K562 (cell line): ENCODE results near the gene SDHAF3. TPM values are rescaled to one million over a fixed set of nuclear protein-coding genes. Genes with fewer than 3 reads are reported as not detected.
A peak's percentile ranks its signal among the peaks of the same experiment; 100 is the strongest.

Experiments
- CBFA2T3 ChIP-seq: fragments of 450-650 bp; IDR thresholded peaks from 2 replicates; pipeline ENCODE4 v1.6.1; 2017
- CEBPB ChIP-seq: fragments of 450-650 bp; IDR thresholded peaks from 2 replicates; pipeline ENCODE4 v1.6.1; 2016; ENCODE audit warnings: missing genetic modification characterization, missing compliant biosample characterization
- EZH2 ChIP-seq: IDR thresholded peaks from 2 replicates; pipeline ENCODE4 v1.6.1; 2012; ENCODE audit warnings: low read depth, mild to moderate bottlenecking, inconsistent platforms, low read length, borderline replicate concordance
- HDAC3 ChIP-seq: fragments of 450-650 bp; IDR thresholded peaks from 2 replicates; pipeline ENCODE4 v1.6.1; 2018; ENCODE audit warnings: borderline replicate concordance, mild to moderate bottlenecking, moderate library complexity; ENCODE audit not compliant: partially characterized antibody
- MBD2 ChIP-seq: sonication (generic); IDR thresholded peaks from 2 replicates; pipeline ENCODE4 v1.6.1; 2016; ENCODE audit warnings: low read depth, borderline replicate concordance
- NFYB ChIP-seq: IDR thresholded peaks from 2 replicates; pipeline ENCODE4 v1.6.1; 2011; ENCODE audit warnings: mild to moderate bottlenecking, moderate library complexity; ENCODE audit not compliant: insufficient read length; ENCODE audit errors: extremely low read depth
- POLR2AphosphoS5 ChIP-seq: IDR thresholded peaks from 2 replicates; pipeline ENCODE4 v1.6.1; 2011; ENCODE audit warnings: mild to moderate bottlenecking, low read depth, low read length, moderate library complexity; ENCODE audit not compliant: control insufficient read depth, insufficient read depth
- RAD21 ChIP-seq, 2 experiments: fragments of 250-450 bp in 1 of 2; fragments of 450-650 bp in 1 of 2; sonication (Bioruptor Pico) in 1 of 2; formaldehyde crosslinking in 1 of 2; IDR thresholded peaks in 1 of 2; conservative IDR thresholded peaks in 1 of 2; 2 replicates each; pipeline versions ENCODE4 v1.4.0 to v1.8.0; 2020 to 2022; ENCODE audit warnings: mild to moderate bottlenecking in 2 of 2, moderate library complexity in 1 of 2
- SNIP1 ChIP-seq: fragments of 450-650 bp; IDR thresholded peaks from 2 replicates; pipeline ENCODE4 v1.7.1; 2017; ENCODE audit warnings: low read depth, mild to moderate bottlenecking
- TCF7L2 ChIP-seq: fragments of 150-350 bp; IDR thresholded peaks from 2 replicates; pipeline ENCODE4 v1.6.1; 2016; ENCODE audit warnings: low read depth, mild to moderate bottlenecking, low read length, moderate library complexity
- TFAM ChIP-seq: fragments of 250-450 bp; sonication (Bioruptor Pico); conservative IDR thresholded peaks from 2 replicates; pipeline ENCODE4 v1.5.0; 2021; ENCODE audit warnings: mild to moderate bottlenecking, moderate library complexity
- WHSC1 ChIP-seq: IDR thresholded peaks from one replicate; pipeline ENCODE4 v1.6.1; 2012; ENCODE audit warnings: low read length, control low read depth, inconsistent platforms
- ZBTB1 ChIP-seq: sonication (generic); formaldehyde crosslinking; IDR thresholded peaks from 2 replicates; pipeline ENCODE4 v1.8.1; 2023; ENCODE audit warnings: missing genetic modification reagents, low read depth, mild to moderate bottlenecking, borderline replicate concordance
- ZNF274 ChIP-seq: IDR thresholded peaks from 2 replicates; pipeline ENCODE4 v1.6.1; 2011; ENCODE audit warnings: low read depth, mild to moderate bottlenecking, low read length, moderate library complexity, borderline replicate concordance
- ZNF589 ChIP-seq: fragments of 200-800 bp; sonication (Bioruptor generic); IDR thresholded peaks from 2 replicates; pipeline ENCODE4 v1.6.1; 2016; ENCODE audit warnings: low read depth, missing genetic modification characterization, missing compliant biosample characterization
- polyA plus RNA-seq, 8 experiments: library from polyadenylated mRNA; depleted of rRNA in 4 of 8; stranded (reverse) in 5 of 8; unstranded in 3 of 8; fragments of >200 nt; fragmentation: Nextera tagmentation in 2 of 8; fragmentation: Illumina TruSeq in 1 of 8; extraction: Ambion mirVana in 2 of 8; extraction: Trizol in 1 of 8; gene quantifications; 2 replicates each; pipeline versions ENCODE4 v1.2.1 to v1.2.3, GENCODE V29; 2011 to 2014; ENCODE audit warnings: inconsistent platforms in 1 of 8, missing spikeins in 1 of 8
- total RNA-seq, 7 experiments: library from RNA; depleted of rRNA in 6 of 7; stranded (reverse); fragments of >200 nt in 6 of 7; fragmentation: Illumina TruSeq in 2 of 7; extraction: Trizol in 2 of 7; gene quantifications; 2 replicates each; pipeline versions ENCODE4 v1.2.1 to v1.2.3, GENCODE V29; 2011 to 2021; ENCODE audit warnings: low replicate concordance in 1 of 7
- TF ChIP-seq, protein P1 (sequence below): sonication (generic); formaldehyde crosslinking; IDR thresholded peaks from 2 replicates; pipeline ENCODE4 v1.8.0; 2022; ENCODE audit warnings: mild to moderate bottlenecking, low read depth, missing genetic modification reagents
- TF ChIP-seq, protein P2 (sequence below): IDR thresholded peaks from 2 replicates; pipeline ENCODE4 v1.6.1; 2014; ENCODE audit warnings: antibody characterized with exemption
- TF ChIP-seq, protein P3 (sequence below): fragments of 450-650 bp; conservative IDR thresholded peaks from 2 replicates; pipeline ENCODE4 v1.6.1; 2016; ENCODE audit warnings: missing genetic modification characterization, low read depth, mild to moderate bottlenecking, control low read depth, missing compliant biosample characterization
- TF ChIP-seq, protein P4 (sequence below): fragments of 250-450 bp; sonication (Bioruptor Pico); IDR thresholded peaks from 2 replicates; pipeline ENCODE4 v1.5.0; 2021
- TF ChIP-seq, protein P5 (sequence below): fragments of 450-650 bp; conservative IDR thresholded peaks from 2 replicates; pipeline ENCODE4 v1.6.1; 2016; ENCODE audit warnings: missing genetic modification characterization, low read depth, mild to moderate bottlenecking, missing compliant biosample characterization, moderate library complexity

Gene SDHAF3
- total and polyA plus RNA-seq, 9 of the 15 experiments (the other 6 are each of a cell fraction or from before 2014, with no cell fraction given): 51.5 to 403 (median 145) TPM

DNA sequence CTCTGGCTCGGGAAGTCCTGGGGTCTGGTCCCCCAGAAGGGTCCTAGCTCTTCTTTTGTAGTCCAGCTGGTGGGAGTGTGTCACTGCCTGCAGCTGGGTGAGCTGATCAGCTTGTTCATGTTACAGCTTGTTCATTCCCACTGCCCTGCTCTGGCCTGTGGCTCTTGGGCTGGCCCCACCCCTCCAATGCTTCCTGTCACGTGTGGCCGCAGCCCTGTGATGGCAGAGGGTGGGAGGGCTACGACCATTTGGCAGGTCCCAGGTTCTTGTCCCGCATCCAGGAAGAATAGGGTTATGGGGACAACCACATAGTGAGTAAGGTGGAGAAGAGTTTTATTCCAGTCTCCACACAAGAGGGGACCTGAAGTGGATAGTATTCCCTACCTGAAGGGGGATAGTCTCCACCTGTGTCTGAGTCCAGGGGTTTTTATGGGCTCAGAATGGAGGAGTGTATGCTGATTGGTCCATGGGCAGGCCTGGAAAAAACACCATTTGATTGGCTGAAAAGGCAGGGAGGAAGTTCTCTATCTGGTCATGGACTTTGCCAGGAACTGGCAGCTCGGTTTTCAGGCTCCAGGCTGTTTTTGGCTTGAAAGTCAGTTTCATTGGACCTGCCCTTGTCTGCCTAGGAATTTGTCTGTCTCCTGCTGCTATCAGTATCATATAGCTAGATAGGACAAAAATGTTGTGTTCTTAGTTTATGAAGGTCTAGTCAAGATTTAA, 13.1 kb downstream of the SDHAF3 start (continued):
- no peak for TF ChIP-seq ZBTB1
- TF ChIP-seq CBFA2T3: no peak
- no peak for TF ChIP-seq TFAM (CRISPR knock-in tag)
- TF ChIP-seq, protein P1, sequence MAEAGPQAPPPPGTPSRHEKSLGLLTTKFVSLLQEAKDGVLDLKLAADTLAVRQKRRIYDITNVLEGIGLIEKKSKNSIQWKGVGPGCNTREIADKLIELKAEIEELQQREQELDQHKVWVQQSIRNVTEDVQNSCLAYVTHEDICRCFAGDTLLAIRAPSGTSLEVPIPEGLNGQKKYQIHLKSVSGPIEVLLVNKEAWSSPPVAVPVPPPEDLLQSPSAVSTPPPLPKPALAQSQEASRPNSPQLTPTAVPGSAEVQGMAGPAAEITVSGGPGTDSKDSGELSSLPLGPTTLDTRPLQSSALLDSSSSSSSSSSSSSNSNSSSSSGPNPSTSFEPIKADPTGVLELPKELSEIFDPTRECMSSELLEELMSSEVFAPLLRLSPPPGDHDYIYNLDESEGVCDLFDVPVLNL: no peak
- no peak for TF ChIP-seq ZNF589
- TF ChIP-seq, protein P2, sequence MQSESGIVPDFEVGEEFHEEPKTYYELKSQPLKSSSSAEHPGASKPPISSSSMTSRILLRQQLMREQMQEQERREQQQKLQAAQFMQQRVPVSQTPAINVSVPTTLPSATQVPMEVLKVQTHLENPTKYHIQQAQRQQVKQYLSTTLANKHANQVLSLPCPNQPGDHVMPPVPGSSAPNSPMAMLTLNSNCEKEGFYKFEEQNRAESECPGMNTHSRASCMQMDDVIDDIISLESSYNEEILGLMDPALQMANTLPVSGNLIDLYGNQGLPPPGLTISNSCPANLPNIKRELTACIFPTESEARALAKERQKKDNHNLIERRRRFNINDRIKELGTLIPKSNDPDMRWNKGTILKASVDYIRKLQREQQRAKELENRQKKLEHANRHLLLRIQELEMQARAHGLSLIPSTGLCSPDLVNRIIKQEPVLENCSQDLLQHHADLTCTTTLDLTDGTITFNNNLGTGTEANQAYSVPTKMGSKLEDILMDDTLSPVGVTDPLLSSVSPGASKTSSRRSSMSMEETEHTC: 0 out of 2 replicates have a peak, but pooled peaks have one; percentile 10
- TF ChIP-seq POLR2AphosphoS5: peak; percentile 53; the same call in 1 of the 2 replicates
- no peak for TF ChIP-seq TCF7L2
- TF ChIP-seq NFYB: peak; percentile 21
- TF ChIP-seq EZH2: no peak
- TF ChIP-seq, protein P3, sequence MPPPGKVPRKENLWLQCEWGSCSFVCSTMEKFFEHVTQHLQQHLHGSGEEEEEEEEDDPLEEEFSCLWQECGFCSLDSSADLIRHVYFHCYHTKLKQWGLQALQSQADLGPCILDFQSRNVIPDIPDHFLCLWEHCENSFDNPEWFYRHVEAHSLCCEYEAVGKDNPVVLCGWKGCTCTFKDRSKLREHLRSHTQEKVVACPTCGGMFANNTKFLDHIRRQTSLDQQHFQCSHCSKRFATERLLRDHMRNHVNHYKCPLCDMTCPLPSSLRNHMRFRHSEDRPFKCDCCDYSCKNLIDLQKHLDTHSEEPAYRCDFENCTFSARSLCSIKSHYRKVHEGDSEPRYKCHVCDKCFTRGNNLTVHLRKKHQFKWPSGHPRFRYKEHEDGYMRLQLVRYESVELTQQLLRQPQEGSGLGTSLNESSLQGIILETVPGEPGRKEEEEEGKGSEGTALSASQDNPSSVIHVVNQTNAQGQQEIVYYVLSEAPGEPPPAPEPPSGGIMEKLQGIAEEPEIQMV (tag): peak; percentile 61; the same call in 1 of the 2 replicates
- TF ChIP-seq, protein P4, sequence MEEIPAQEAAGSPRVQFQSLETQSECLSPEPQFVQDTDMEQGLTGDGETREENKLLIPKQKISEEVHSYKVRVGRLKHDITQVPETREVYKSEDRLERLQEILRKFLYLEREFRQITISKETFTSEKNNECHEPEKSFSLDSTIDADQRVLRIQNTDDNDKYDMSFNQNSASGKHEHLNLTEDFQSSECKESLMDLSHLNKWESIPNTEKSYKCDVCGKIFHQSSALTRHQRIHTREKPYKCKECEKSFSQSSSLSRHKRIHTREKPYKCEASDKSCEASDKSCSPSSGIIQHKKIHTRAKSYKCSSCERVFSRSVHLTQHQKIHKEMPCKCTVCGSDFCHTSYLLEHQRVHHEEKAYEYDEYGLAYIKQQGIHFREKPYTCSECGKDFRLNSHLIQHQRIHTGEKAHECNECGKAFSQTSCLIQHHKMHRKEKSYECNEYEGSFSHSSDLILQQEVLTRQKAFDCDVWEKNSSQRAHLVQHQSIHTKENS (CRISPR knock-in tag): no peak
- TF ChIP-seq, protein P5, sequence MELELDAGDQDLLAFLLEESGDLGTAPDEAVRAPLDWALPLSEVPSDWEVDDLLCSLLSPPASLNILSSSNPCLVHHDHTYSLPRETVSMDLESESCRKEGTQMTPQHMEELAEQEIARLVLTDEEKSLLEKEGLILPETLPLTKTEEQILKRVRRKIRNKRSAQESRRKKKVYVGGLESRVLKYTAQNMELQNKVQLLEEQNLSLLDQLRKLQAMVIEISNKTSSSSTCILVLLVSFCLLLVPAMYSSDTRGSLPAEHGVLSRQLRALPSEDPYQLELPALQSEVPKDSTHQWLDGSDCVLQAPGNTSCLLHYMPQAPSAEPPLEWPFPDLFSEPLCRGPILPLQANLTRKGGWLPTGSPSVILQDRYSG (tag): no peak
- TF ChIP-seq CEBPB: no peak
- no peak for TF ChIP-seq WHSC1
- no peak for TF ChIP-seq ZNF274
- TF ChIP-seq SNIP1: no peak
- no peak for TF ChIP-seq MBD2
- no peak for TF ChIP-seq HDAC3
- TF ChIP-seq RAD21 (CRISPR knock-in tag; conservative IDR thresholded peaks at IDR 0.05 in 1 of 2, IDR thresholded peaks at IDR 0.05 in 1 of 2): no peak
